Measurements from ENCODE around the gene SUSD3. TPM values are rescaled to one million over a fixed set of nuclear protein-coding genes. Genes with fewer than 3 reads are reported as not detected.

Gene SUSD3
- total RNA-seq, 6 experiments from 2014 or later: 6.5 to 51.5 (median 31.2) TPM

GRCh38 chr9:93093127-93093876, 34.8 kb downstream of the SUSD3 start:
- Histone ChIP-seq H3K9me3 (no peaks in the 10 kb centered on the region), H3K4me3 (no peak overlapping the region), H3K27ac (peak overlapping the region in 1 of 3 donors; percentile 24), H3K27me3 (no peaks in the 10 kb centered on the region), H3K4me1 (peaks cover 0 to 9% (median 3%) of the 10 kb centered on the region in 4 donors), H3K36me3 (no peaks in the 10 kb centered on the region)
- 39% methylated on average over 5 of the region's 11 CpGs for WGBS (ENCODE audit: insufficient coverage, low coverage, low lambda C conversion rate, missing lambda C conversion rate)
- DNase-seq (peak in 2 of 3 donors; percentile 44 to 53), ATAC-seq (no peak)
- no peak for TF ChIP-seq POLR2A (IDR thresholded peaks at IDR 0.05)
- no peak for TF ChIP-seq CTCF (IDR thresholded peaks at IDR 0.05)
- intact Hi-C loops (cut with DNase I): loop anchor here in 1 of 2 donors (10.0 kb wide), 1 partner anchor 89 kb away; no protein-coding TSS in a partner anchor

- TF ChIP-seq CTCF (IDR thresholded peaks at IDR 0.05): no peak
- 62% methylated on average over 3 of the region's 7 CpGs for WGBS (ENCODE audit: insufficient coverage, low coverage, low lambda C conversion rate, missing lambda C conversion rate)
These were observed 35.6 kb downstream of the SUSD3 start for GRCh38 chr9:93093877-93094657.

GRCh38 chr9:93094658-93095204, 36.2 kb downstream of the SUSD3 start:
- Histone ChIP-seq H3K36me3 (no peaks in the 10 kb centered on the region), H3K4me3 (peak overlapping the region; percentile 50 to 59 (median 55)), H3K27ac (peak overlapping the region; percentile 80 to 98 (median 89)), H3K4me1 (peaks cover 0 to 9% (median 3%) of the 10 kb centered on the region in 4 donors), H3K9me3 (no peaks in the 10 kb centered on the region), H3K27me3 (no peaks in the 10 kb centered on the region)
- ATAC-seq (peak in 1 of 4 donors; percentile 0), DNase-seq (peak; percentile 63 to 78 (median 67))
- TF ChIP-seq CTCF (IDR thresholded peaks at IDR 0.05): no peak
- TF ChIP-seq POLR2A (IDR thresholded peaks at IDR 0.05): no peak
- WGBS (ENCODE audit: insufficient coverage, low coverage, low lambda C conversion rate, missing lambda C conversion rate): 47% methylated on average over 5 of the region's 11 CpGs
- intact Hi-C loops (cut with DNase I): loop anchor here in 1 of 2 donors (10.0 kb wide), 1 partner anchor 90 kb away; no protein-coding TSS in a partner anchor

More at GRCh38 chr9:93093877-93094657, 35.6 kb downstream of the SUSD3 start:
- Histone ChIP-seq H3K9me3 (no peaks in the 10 kb centered on the region), H3K4me3 (no peak overlapping the region), H3K27me3 (no peaks in the 10 kb centered on the region), H3K27ac (peak overlapping the region in 2 of 3 donors; percentile 80 to 89), H3K36me3 (no peaks in the 10 kb centered on the region), H3K4me1 (peaks cover 0 to 9% (median 3%) of the 10 kb centered on the region in 4 donors)
- no peak for ATAC-seq
- peak; percentile 38 to 62 (median 49) for DNase-seq
- intact Hi-C loops (cut with DNase I): loop anchor here in 1 of 2 donors (10.0 kb wide), 1 partner anchor 89 kb away; no protein-coding TSS in a partner anchor
